GM10266 (cell line): Measurements from ENCODE around the gene OXSR1.

Experiments used
- DNase-seq: peaks from one replicate; pipeline ENCODE4 v3.0.0; 2012; ENCODE audit errors: extremely low spot score
- TF ChIP-seq, protein P1 (sequence below): IDR thresholded peaks from 2 replicates; pipeline ENCODE4 v1.5.1; 2012; ENCODE audit warnings: mild to moderate bottlenecking, low read depth; ENCODE audit not compliant: control insufficient read depth, insufficient read depth; ENCODE audit errors: missing control alignments

OXSR1 gene

DNA sequence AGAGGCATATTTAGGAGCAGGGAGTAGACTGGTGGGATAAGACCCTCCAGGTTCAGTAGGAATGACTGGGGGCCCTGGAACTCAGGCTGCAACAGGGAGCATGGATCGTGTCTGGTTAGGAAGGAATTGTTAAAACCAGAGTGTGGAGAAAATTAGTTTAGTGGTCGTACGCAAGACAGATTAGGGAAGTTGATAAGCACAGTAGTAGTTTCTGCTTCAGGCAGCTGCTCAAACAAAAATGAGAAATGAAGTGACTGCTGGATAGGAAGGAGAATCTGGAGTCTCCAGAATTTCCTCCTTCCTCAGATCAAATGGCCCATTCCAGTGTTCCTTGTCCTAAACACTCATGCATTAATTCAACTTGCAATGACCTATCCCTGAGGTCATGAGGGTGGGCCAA, 15.6 kb upstream of the OXSR1 start:
- DNase-seq, result no peak
- TF ChIP-seq, protein P1, sequence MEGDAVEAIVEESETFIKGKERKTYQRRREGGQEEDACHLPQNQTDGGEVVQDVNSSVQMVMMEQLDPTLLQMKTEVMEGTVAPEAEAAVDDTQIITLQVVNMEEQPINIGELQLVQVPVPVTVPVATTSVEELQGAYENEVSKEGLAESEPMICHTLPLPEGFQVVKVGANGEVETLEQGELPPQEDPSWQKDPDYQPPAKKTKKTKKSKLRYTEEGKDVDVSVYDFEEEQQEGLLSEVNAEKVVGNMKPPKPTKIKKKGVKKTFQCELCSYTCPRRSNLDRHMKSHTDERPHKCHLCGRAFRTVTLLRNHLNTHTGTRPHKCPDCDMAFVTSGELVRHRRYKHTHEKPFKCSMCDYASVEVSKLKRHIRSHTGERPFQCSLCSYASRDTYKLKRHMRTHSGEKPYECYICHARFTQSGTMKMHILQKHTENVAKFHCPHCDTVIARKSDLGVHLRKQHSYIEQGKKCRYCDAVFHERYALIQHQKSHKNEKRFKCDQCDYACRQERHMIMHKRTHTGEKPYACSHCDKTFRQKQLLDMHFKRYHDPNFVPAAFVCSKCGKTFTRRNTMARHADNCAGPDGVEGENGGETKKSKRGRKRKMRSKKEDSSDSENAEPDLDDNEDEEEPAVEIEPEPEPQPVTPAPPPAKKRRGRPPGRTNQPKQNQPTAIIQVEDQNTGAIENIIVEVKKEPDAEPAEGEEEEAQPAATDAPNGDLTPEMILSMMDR, result no peak

DNA sequence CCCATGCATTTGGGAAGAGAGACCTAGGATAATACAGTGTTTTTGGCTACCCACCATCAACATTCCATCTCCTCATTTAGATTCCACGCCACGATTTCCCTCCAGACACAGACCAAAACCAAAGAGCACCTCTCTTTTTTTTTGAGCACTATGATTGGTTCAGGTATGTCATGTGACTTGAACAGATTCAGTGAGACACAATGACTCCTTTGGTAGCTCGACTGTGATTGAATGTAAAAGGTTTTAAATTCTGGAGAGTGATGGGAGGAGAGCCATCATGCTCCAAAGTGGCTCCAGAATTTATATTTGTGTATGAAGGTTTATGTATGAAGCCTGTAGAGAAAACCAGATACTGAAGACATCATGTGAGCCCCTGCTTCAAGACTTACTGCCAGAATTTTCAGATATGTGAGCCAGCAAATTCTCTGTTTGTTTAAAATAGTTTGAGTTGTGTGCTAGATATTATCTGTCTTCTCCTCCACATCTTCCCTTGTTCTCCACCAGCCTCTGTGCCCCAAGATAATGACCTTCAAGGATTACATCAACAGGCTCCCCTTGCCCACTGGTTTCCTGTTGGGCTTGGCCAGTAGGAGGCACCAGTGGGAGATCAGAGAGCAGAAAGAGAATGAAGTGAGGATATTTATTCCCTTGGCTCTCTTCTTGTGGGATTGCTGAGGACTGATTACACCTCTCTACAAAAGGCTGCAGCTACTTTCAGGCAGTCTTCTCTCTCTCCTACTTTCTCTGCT, 14.4 kb upstream of the OXSR1 start:
- TF ChIP-seq, protein P1, result no peak
- DNase-seq, result no peak

DNA sequence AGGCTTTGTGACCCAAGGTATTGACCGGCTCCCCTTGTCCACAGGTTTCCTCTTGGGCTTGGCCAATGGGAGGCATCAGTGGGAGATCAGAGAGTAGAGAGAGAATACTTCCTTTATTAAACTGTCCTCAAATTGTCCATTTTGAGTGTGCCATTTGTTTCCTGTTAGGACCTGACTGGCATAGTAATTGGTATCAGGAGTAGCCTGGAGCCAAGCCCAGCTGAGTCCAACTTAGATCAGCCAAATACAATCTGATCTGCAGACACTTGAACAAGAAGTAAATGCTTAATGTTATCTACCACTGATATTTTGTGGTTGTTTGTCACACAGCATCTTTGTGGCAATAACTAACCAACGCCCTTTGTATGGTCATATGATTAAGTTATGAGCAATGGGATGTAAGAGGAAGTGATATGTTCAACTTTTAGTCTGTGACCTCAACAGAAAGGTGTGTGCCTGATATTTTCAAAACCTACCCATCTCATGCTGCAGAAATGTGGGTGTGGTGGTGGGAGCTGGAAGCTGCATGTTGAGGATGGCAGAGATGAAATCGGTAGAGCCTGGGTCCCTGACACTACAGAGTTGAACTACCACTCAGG, 13.6 kb upstream of the OXSR1 start:
- no peak for DNase-seq
- TF ChIP-seq, protein P1, result no peak

DNA sequence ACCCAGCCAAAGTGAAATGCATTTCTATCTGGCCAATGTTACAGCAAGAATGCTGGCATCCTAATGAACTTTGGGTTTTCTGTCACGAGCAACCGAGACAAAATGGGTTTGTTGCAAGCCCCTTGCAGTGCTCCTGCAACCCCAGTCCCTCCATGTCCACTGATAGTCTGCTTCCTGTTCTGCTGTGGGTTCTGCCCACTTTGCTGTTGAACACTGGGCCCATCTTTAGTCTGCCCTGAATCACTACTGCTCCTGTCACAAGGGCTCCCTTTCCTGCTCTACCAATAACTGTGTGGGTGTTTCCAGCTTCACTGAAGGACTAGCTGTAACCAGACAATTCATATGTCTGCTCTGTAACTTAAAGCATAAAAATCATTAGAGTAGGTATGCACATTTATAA, 12.7 kb upstream of the OXSR1 start:
- no peak for DNase-seq
- TF ChIP-seq, protein P1, result no peak

DNA sequence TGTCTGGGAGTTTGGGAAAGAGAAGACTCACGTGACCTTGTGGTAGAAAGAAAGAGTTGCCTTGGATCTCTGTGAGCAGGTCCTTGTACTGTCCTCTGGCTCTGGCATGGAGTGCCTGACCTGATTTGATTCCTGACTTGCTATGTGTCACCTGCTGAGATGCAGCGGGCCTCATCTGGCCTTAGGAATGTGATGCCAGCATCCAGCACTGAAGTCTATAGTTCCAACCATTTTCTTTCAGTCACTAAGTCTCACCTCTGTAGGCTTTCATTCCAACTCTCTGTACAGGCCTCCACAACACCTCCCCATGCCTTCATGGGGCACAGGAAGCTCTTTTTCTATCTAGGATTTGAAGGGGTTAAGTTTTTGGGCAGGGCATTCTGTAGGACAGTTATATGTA, 12.1 kb upstream of the OXSR1 start:
- no peak for DNase-seq
- TF ChIP-seq, protein P1, result no peak

DNA sequence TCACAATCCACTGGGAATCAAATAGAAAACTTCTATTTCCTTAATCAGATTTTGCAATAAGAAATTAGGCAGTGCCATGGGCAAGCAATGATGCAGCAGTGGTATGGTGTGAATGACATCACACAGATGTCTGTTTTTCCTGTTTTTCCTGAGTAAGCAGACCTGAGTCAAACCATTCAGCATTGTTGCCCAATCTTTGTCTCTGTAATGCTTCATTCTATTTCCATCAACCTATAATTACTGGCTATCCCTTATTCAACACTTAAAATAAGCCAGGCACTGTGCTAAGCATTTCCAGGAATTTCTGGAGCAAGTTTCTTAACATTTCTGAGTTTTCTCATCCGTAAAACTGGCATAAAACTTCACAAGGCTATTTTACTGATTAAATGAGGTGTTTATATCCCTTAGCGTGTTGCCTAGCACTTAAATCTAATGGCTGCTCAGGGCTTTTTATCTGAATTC, 11.3 kb upstream of the OXSR1 start:
- DNase-seq, result no peak

DNA sequence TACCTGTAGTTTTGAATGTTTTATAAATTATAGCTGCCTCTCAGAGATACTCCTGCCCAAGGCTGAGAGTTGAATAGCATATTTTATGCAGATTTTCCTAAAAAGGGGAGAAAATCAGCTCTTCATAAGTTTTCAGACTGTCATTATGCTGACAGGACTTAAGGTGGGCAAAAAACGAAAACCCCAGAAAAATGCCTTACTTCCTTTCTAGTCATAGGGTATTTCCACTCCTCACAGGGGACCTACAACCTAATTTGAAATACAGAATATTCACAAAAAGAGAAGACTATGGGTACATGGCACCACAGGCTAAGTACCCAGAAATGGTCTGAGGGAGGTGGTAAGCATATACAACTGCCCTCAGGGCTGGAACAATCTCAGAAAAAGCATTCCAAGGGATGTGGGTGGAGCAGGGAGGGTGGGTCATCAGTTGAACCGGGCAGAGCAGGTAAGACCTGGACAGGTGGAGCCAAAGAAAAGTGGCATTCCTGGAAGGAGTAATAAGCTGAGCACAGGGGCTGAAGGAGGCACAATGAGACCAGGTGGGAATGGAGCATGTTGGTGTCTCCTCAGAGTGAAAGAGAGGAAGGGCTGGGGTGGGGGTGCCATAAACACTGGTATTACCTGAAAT, 10.6 kb upstream of the OXSR1 start:
- no peak for DNase-seq

More for the DNA sequence above, 11.3 kb upstream of the OXSR1 start:
- TF ChIP-seq, protein P1, result no peak

More for the DNA sequence above, 10.6 kb upstream of the OXSR1 start:
- TF ChIP-seq, protein P1, result no peak
